ENCODE measurements around the gene ACOD1.
A peak's percentile ranks its signal among the peaks of the same experiment; 100 is the strongest.
"Not testable (repeated sequence)": the region's sequence is repeated elsewhere in the genome, so short reads cannot be mapped to it uniquely, and the experiment has no call there.

The ACOD1 gene

GRCh38 chr13:76955193-76955592 is 6.9 kb downstream of the ACOD1 start:
- TF ChIP-seq TAF1 (IDR thresholded peaks at IDR 0.05; ENCODE audit: borderline replicate concordance, low read depth, low read length) (no peak), POLR2AphosphoS5 (IDR thresholded peaks at IDR 0.05; ENCODE audit: low read depth, low read length) (no peak), POLR2A (IDR thresholded peaks at IDR 0.05; ENCODE audit: low read depth, low read length) (no peak)
- DNase-seq (ENCODE audit: insufficient read length), result no peak
- no peak for FAIRE-seq

GRCh38 chr13:76955661-76956060 is 7.3 kb downstream of the ACOD1 start:
- no peak for DNase-seq (ENCODE audit: insufficient read length)
- no peak for FAIRE-seq
- TF ChIP-seq POLR2AphosphoS5 (IDR thresholded peaks at IDR 0.05; ENCODE audit: low read depth, low read length) (no peak), POLR2A (IDR thresholded peaks at IDR 0.05; ENCODE audit: low read depth, low read length) (no peak), TAF1 (IDR thresholded peaks at IDR 0.05; ENCODE audit: borderline replicate concordance, low read depth, low read length) (no peak)

- FAIRE-seq, result no peak
- DNase-seq (ENCODE audit: insufficient read length), result no peak
- no peak for TF ChIP-seq POLR2A (IDR thresholded peaks at IDR 0.05; ENCODE audit: low read depth, low read length)
- no peak for TF ChIP-seq POLR2AphosphoS5 (IDR thresholded peaks at IDR 0.05; ENCODE audit: low read depth, low read length)
- TF ChIP-seq TAF1 (IDR thresholded peaks at IDR 0.05; ENCODE audit: borderline replicate concordance, low read depth, low read length), result no peak
Measured at GRCh38 chr13:76958841-76959432, 10.6 kb downstream of the ACOD1 start.

GRCh38 chr13:76959734-76960133 is 11.4 kb downstream of the ACOD1 start:
- not testable (repeated sequence) for FAIRE-seq; DNase-seq (ENCODE audit: insufficient read length)

- TF ChIP-seq TAF1 (IDR thresholded peaks at IDR 0.05; ENCODE audit: borderline replicate concordance, low read depth, low read length) (no peak), POLR2AphosphoS5 (IDR thresholded peaks at IDR 0.05; ENCODE audit: low read depth, low read length) (no peak), POLR2A (IDR thresholded peaks at IDR 0.05; ENCODE audit: low read depth, low read length) (no peak)
- DNase-seq (ENCODE audit: insufficient read length), result no peak
- FAIRE-seq, result no peak
Measured at GRCh38 chr13:76965759-76966421, 17.6 kb downstream of the ACOD1 start.

- no peak for DNase-seq (ENCODE audit: insufficient read length)
- TF ChIP-seq TAF1 (IDR thresholded peaks at IDR 0.05; ENCODE audit: borderline replicate concordance, low read depth, low read length), result no peak
- no peak for TF ChIP-seq POLR2A (IDR thresholded peaks at IDR 0.05; ENCODE audit: low read depth, low read length)
- no peak for TF ChIP-seq POLR2AphosphoS5 (IDR thresholded peaks at IDR 0.05; ENCODE audit: low read depth, low read length)
- no peak for FAIRE-seq
Measured at GRCh38 chr13:76967031-76967430, 18.7 kb downstream of the ACOD1 start.

GRCh38 chr13:76968041-76968440 is 19.7 kb downstream of the ACOD1 start:
- FAIRE-seq (no peak), DNase-seq (ENCODE audit: insufficient read length) (no peak)
- no peak for TF ChIP-seq POLR2A (IDR thresholded peaks at IDR 0.05; ENCODE audit: low read depth, low read length)
- TF ChIP-seq TAF1 (IDR thresholded peaks at IDR 0.05; ENCODE audit: borderline replicate concordance, low read depth, low read length), result no peak
- TF ChIP-seq POLR2AphosphoS5 (IDR thresholded peaks at IDR 0.05; ENCODE audit: low read depth, low read length), result no peak

- no peak for FAIRE-seq
- no peak for DNase-seq (ENCODE audit: insufficient read length)
- TF ChIP-seq POLR2A (IDR thresholded peaks at IDR 0.05; ENCODE audit: low read depth, low read length), result no peak
- TF ChIP-seq TAF1 (IDR thresholded peaks at IDR 0.05; ENCODE audit: borderline replicate concordance, low read depth, low read length), result no peak
- no peak for TF ChIP-seq POLR2AphosphoS5 (IDR thresholded peaks at IDR 0.05; ENCODE audit: low read depth, low read length)
Measured at GRCh38 chr13:76969488-76970365, 21.4 kb downstream of the ACOD1 start.

- DNase-seq (ENCODE audit: insufficient read length) (no peak), FAIRE-seq (peak; percentile 84)
- TF ChIP-seq TAF1 (IDR thresholded peaks at IDR 0.05; ENCODE audit: borderline replicate concordance, low read depth, low read length) (no peak), POLR2A (IDR thresholded peaks at IDR 0.05; ENCODE audit: low read depth, low read length) (no peak), POLR2AphosphoS5 (IDR thresholded peaks at IDR 0.05; ENCODE audit: low read depth, low read length) (no peak)
Measured at GRCh38 chr13:76971215-76971614, 22.9 kb downstream of the ACOD1 start.

- peak; percentile 50 for FAIRE-seq
- TF ChIP-seq POLR2A (IDR thresholded peaks at IDR 0.05; ENCODE audit: low read depth, low read length) (no peak), TAF1 (IDR thresholded peaks at IDR 0.05; ENCODE audit: borderline replicate concordance, low read depth, low read length) (no peak), POLR2AphosphoS5 (IDR thresholded peaks at IDR 0.05; ENCODE audit: low read depth, low read length) (no peak)
- no peak for DNase-seq (ENCODE audit: insufficient read length)
Measured at GRCh38 chr13:76971851-76972829, 23.8 kb downstream of the ACOD1 start.

All from GM12892 (cell line).